Hypothalamus (tissue), 51 donors: Measurements from ENCODE around the gene ZNF710.

Experiments
- DNase-seq, 51 donors: peaks; one replicate each; lab custom pipeline; 2025; lab: John Stamatoyannopoulos, UW

Gene ZNF710

DNA sequence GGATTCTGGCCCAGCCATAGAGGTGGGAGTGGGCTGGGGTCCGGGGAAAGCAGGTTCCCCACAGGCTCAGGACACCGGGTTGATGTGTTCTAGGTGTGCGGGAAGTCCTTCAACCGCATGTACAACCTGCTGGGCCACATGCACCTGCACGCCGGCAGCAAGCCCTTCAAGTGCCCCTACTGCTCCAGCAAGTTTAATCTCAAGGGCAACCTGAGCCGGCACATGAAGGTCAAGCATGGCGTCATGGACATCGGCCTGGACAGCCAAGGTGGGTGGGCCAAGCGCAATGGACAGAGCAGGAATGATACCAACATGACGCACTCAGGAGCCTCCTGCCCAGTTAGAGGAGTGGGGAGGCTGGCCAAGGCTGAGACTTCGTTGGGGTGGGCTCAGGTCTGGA, 72.9 kb downstream of the ZNF710 start:
- DNase-seq = no peak

DNA sequence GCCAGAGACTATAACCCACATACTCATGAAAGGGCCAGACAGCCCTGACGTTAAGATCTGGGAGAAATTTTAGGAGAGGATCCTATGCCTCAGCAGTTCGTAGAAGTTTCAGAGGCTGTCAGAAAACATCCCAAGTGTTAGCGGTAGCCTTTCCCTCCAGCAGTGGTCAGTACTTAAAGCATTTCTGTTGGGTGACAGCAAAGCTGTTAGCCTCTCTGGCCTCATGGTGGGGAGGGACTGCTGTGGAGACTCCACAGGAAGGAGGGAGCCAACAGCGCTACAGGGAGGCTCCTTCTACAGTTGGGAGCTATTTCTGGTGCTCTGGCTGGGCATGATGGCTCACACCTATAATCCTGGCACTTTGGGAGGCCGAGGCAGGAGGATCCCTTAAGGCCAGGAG, 73.8 kb downstream of the ZNF710 start:
- DNase-seq = no peak

DNA sequence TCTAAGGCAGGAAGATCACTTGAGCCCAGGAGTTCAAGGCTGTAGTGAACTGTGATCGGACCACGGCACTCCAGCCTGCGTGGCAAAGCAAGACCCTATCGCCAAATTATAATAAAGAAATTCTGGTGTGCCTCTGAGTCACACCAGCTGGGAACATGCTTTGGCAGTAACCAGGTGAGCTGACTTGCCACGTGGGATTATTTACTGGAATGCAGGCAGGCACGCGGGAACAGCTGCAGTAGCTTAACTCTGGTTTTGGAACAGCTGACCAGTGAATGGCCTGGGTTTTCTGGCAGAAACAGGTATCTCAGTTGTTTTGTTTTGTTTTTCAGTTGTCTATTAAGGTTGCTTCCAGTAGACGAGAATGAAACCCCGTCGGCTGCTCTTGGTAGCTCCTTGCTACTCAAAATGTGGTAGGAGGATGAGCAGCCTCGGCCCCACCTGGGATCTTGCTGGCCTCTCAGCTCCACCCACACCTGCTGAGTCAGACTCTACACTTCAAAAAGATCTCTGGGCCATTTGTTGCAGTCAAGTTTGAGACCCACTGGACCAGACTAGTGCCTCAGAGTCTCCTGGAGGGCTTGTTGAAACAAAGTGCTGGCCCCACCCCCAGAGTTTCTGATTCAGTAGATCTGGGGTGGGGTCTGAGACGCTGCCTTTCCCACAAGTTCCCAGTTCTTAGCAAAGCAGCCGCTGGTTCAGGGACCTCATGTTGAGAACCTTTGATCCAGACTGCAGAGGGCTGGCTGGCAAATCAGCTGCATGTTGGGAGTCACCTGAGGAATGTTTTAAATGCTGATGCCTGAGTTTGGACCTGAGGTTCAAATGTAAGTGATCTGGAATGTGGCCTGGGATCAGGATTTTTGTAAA, 74.5 kb downstream of the ZNF710 start:
- DNase-seq = peak in 1 of 51 donors; percentile 76

DNA sequence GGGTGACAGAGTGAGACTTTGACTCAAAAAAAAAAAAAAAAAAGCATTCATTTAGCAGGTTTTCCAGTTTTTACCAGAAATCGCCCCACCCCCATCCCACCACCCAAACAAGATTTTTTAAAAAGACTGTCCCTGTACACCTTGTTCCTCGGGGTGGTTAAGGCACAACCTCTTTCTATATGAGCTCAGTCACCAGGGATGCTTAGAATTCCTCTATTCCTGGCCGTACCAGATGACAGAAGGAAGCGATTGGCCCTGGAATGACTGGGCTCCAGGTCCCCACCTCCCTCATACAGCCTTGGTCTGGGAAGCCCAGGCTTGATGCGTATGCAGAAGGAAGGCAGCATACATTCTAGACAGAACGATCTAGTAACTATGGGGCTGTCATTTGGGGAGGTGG, 75.6 kb downstream of the ZNF710 start:
- DNase-seq = no peak

DNA sequence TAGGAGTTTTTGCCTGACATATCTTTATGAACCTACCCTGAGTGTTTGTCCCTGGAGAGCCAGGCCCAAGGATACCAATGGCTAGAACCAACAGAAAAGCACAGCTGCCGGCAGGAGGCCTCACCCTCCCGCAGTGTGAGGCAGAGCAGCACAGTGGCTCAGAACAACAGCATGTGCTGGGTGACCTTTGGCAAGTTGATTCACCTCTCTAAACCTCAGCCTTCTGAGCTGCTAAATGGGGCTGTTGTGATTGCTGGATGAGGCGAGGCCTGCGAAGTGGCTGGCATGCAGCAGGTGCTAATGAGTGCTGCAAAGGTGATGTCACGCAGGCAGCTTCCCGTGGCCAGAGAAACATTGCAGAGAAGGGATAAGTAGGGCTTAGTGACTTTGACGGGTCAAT, 77.8 kb downstream of the ZNF710 start:
- DNase-seq = no peak

DNA sequence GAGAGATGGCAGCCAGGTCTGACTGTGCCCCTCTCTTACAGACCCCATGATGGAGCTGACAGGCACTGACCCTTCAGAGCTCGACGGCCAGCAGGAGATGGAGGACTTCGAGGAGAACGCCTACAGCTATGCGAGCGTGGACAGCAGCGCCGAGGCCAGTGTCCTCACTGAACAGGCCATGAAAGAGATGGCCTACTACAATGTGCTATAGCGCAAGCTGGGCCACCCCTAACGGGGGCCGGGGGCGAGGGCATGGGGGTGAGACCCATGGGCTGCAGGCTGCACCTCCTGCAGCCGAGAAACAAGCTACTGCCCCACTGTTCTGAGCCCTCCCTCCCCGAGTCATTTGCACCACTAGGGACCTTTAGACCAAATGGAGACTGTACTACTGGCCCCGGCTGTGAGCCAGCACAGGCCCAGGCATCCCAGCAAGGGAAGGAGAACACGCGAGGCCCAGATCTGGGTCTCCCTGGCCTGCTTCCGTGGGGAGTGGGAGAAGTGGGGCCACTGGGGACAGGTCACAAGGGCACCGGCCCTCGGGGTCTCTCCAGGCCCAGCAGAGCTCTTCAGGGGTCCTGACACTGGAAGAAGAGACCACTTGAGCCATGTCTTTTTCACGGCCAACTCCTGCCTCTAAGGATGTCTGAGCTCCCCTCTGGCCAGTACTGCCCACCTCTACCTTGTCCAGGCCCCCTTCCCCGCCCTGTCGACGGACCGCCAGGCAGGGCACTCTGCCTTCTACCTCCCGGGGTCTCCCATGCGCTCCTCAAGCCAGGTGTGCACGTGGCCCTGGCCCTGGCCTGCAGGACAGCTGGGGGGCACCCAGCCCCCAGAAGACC, 78.7 kb downstream of the ZNF710 start:
- no peak for DNase-seq

DNA sequence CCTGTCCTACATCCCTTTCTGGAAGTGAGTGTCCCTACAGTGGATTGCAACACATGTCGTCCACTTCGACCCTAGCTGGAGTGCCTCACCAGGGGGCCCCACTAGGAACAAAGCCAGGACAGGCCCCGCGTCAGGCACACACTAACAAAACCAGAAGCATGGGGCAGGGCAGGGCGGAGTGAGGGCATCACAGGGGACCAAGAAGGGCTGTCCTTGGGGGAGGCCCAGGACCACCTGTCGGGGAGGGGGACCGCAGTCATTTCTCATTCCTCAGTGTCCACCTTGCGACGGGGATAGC, 79.3 kb downstream of the ZNF710 start:
- no peak for DNase-seq

DNA sequence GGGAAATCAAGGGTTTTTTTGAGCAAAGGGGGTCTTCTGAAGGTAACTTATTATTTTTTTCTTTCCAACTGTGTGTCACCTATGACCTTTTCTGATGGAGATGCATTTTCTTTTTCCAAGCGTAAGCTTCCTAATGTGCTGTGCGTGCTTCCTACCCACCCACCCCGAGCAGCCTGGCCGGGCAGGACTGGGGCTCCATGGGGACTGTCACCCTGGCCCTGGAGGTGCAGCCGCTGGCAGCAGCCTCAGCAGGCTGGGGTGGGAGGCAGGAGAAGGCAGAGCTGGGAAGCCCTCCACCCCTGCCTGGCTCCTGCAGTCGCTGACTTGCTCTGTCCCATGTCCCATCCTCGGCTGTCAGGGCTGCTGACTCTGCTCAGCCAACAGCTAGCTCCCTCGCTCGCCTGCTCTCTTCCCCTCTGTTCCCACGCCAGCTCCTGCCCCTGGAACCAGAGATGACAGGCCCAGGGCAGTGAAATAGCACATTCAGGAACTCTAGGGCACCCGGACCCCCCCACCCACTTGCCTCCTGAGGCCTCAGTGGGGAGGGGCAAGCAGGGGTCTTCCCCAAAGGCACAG, 79.8 kb downstream of the ZNF710 start:
- peak in 6 of 51 donors; percentile 14 to 39 (median 29) for DNase-seq

DNA sequence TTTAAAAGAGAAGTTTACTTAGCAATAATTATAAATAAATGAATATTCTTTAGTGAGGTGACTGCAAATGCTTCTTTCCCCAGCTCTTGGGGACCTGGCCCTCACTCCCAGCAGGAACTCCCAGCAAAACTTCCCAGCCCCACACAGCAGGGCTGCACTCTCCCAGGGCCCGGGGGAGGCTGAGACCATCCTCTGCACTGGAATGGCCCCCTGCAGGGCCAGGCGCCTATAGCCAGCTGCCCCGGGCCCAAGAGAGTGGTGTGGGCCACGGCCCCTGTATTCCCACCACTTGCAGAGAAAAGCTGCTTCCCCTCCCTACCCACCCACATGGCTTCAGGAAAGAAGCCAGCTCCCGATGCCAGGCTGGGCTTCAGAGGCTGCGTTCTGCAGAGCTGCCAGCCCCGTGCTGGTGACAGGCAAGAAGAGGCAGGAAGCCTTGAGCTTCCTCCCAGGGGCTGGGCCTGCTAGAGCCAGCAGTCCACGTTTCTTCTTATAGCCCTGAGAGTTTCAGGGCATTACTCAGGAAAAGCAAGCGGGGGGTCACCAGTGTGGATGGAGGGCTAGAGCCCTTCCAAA, 81.1 kb downstream of the ZNF710 start:
- peak in 31 of 51 donors; percentile 19 to 82 (median 57) for DNase-seq

DNA sequence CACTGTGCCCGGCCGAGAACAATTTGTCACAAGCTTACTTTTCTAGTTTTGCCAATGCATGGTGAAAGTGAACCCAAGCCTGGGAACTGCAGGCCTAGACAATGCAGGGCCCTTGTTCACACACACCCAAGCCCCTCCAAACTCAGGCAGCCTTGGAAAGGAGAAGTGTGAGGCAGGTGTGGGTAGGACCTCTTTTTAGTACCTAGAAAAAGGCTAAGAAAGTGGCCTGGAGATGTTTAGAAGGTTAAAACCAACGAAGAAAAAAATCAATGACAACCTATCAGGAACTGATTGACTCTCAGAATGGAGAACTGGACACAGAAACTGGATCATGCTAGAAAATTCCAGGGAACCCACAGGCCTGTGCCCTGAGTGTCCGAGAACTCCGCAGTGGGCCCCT, 82.3 kb downstream of the ZNF710 start:
- DNase-seq = no peak

DNA sequence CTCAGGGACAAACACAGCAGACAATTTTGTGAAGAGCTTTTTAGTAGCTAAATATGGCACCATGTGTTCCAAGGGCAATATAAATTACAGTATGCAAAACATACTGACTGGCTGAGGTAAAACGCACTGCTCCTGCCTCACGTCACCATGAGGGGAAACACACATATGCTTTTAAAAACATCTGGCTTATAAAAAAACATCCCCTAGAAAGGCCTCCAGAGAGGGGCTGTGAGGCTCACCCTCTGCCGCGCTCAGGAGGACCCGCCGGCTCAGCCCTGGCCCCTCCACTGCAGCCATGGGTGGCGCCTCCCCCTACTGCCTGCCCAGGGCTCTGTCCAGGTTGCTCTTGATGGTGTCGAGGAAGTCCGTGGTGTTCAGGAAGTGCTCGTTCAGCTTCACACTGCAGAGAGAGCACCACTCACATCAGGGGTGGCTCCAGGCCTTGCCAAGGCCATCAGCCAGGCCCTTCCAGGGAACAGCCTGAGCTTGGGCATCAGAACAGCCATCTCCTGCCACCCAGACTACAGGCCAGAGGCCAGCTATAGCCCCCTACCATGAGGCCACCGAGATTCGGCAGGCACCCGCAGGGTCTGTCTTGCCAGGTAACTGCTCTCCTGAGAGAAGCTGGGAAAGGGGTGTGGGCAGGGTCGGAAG, 83.0 kb downstream of the ZNF710 start:
- no peak for DNase-seq

DNA sequence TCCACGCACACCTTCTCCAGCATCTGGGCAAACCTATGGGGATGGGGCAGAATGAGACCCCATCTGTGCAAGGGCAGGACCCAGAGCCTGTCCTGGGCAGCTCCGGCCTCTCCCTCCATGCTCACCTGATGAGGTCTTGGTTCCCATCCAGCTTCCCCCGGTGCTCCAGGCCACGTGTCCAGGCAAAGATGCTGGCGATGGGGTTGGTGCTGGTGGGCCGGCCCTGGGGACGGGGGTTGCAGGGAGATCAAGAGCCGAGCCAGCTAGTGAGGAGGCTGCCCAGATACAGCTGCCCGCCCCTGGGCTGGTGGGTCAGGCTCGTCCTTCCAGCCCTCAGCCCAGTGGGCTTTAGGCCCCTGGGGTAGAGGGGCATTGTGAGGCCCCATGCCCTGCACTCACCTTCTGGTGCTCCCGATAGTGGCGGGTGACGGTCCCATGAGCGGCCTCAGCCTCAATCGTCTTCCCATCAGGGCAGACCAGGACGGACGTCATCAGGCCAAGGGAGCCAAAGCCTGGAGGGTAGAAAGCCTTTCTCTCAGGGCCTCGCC, 83.8 kb downstream of the ZNF710 start:
- DNase-seq = no peak

DNA sequence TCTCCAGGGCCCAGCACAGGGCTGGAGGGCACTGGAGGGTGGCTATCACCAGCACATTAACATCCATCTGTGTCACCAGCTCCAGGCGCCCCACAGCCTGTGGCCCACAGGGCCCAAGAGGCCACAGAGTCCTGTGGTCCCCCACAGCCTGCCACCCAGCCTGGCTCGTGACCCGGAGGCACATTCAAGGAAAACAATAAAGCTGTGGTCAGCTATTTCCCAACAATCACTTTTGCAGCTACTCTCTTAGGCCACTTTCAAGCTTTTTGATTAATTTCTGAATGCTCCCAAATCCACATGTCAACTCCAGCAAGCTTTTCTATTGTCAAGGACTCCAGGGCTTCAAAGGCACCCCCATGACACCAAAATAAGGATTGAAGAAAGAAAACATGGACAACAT, 84.4 kb downstream of the ZNF710 start:
- DNase-seq = no peak

DNA sequence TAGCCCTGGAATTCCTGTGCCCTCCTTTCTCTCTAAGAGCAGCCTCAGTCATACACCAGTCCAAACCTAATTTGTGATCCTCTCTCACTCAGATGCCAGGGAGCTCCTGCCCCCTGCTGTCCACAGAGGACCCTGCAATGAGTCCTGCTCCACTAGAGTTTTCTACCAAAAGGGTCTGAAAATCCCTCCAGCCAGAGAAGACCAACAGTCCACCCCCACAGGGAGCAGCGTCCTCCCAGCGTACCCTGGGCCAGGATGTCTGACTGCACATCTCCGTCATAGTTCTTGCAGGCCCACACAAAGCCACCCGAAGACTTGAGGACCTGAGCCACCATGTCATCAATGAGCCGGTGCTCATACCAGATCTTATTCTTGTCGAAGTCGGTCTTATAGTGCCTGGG, 85.7 kb downstream of the ZNF710 start:
- peak in 1 of 51 donors; percentile 34 for DNase-seq

DNA sequence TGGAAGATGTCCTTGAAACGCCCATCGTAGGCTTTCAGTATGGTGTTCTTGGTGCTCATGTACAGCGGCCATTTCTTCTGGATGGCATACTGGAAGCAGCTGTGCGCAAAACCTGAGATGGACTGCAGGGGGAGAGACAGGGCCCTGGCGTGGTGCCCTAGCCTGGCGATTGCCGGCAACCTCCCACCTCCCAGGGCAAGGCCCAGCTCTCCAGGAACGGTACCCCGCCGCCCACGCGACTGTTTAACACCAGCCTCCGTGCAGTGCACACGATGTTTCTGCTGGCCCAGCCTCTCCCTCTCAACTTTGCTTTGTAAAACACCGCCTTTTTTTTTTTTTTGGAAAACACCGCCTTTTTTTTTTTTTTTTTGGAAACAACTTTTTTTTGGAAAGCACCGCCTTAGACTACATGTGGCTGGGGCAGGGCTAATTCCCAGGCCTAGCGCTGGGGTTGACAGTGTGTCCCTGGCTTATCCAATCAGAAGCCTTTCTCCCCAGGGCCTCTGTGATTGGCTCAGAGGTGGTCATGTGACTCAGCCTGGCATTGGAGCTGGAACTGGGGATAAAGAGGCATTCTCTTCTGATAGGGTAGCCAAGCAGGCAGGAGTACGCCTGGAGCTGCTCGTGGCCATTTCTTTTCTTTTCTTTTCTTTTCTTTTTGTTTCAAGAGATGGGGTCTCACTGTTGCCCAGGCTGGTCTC, 86.5 kb downstream of the ZNF710 start:
- DNase-seq = peak in 6 of 51 donors; percentile 16 to 54 (median 28)

DNA sequence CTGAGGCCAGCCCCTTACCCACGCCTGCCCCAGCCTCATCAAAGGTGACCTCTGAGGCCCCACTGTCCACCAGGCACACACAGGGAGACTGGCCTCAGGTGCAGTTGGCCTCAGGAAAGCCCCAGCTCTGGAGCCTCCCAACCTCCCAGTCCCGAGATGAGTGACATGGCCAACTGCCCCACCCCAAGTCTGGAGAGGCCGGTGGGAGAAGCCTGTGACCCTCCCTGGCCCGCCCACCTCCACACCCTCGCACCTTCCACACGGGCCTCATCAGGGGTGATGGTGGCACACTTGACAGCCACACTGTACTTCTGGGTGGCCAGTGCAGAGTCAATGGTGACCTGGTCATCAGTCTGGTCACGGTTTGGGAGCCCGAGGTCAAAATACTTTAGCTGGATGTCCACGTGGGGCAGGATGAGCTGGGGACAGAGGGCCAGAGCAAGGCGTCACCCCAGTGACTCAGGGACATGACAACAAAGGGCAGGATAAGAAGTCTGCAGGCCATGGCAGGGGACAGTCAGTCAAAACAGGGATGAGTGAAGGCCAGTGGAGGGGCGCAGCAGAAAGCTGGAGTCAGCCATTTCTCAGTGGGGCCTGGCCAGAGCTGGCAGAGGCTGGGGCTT, 89.2 kb downstream of the ZNF710 start:
- DNase-seq = no peak

DNA sequence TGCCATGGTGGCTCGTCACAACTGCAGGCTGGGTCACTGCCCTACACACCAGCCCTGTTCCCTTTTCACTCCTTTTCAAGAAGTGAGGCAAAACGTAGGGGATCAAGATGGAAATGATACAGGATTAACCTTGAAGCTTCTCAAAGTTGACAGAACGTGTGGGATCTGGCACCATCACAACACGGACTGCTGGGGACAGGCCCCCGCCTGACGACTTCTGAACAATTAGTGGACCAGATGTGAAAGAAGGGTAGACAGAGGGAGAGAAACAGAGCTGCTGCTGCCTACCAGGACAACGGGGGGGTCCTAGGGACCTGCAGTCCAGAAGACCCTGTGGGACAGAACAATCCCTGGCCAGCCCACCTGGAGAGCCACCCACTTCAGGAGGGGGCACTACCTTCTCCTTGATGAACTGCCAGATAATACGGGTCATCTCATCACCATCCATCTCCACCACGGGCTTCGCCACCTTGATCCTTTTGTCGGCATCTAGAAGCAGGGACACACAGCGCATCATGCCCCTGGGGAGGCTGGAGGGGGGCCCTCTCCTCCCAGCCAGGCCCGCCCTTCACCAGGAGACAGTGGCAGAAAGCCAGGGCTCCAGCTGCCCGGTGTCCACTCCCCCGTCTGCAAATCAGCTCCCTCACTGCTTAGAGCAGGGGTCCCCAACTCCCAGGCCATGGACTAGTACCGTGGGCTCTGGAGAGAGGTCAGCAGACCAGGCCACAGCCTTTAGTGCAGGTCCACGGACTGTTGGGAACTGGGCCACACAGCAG, 90.2 kb downstream of the ZNF710 start:
- DNase-seq = no peak

DNA sequence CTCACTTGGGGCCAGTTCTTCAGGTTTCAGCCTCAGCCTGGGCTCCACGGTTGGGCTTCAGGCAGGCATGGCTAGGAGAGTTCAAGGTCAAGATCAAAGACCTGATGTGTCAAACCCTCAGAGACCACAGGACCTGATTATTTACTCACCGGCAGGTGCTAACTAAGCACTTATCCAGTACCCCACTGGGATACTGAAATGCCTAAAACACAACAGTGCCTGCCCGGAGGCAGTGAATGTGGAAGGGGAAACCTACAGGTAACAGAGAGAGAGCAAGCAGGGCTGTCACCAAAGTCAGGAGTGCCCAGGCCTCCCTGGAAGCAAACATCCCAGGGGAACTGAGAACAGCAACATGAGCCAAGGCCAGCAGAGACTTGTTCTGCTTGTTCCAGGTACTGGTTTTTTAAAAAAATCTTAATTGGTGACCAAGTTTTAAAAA, 94.4 kb downstream of the ZNF710 start:
- DNase-seq = no peak

DNA sequence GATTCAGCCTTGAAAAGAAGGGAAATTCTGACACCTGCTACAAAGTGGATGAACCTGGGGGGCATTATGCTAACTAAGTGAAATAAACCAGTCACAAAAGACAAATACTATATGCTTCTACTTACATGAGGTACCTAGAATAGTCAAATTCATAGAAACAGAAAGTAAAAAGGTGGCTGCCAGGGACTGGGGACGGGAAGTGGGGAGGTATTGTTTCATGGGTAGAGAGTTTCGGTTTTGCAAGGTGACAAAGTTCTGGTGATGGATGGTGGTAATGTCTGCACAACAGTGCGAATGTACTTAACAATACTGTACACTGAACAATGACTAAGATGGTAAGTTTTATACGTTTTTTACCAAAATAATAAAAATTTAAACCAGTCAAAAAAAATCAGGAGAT, 96.4 kb downstream of the ZNF710 start:
- no peak for DNase-seq
